Measurements from ENCODE around the gene XG. TPM values are rescaled to one million over a fixed set of nuclear protein-coding genes. Genes with fewer than 3 reads are reported as not detected.
A peak's percentile ranks its signal among the peaks of the same experiment; 100 is the strongest.
"Not testable (repeated sequence)": the region's sequence is repeated elsewhere in the genome, so short reads cannot be mapped to it uniquely, and the experiment has no call there.

Gene XG
- polyA plus RNA-seq, 1 donor: 0.06 TPM

DNA sequence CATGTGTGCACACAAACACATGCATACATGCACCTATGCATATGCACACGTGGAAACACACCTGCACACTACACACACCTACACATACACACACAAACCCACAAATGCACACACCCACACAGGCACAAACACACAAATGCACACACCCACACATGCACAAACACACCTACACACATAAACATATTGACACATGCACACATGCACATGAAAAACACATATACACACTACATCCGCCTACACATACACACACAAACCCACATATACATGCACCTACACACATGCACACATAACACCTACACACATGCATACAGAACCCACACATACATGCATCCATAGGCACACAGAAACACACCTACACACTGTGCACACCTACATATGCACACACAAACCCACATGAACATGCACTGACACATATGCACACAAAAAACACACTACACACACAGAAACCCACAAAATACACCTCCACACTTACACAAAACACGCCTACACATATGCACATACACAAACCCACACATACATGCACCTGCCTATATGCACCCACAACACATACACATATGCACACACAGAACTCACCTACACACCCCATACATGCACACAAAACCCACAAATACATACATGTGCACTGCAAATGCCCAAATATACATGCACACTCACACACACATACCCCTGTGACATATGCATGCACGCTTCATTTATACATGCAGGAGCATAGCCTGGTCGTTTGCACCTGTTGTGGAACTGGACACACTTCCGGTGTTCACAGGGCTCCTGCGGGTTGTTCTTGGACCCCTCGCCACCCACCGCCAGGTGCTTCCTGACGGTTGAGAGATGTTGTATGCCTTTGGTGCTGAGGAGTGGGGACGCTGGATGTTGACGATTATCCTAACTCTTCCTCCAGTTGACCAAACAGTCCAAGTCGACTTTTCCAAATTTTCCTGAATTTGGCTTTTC is 38.7 kb upstream of the XG start:
- H3K9me3 ChIP-seq (ENCODE audit: control insufficient read depth, low read depth, low read length): no peaks in the 10 kb centered on the region
- H3K27ac ChIP-seq (ENCODE audit: low read length): no peak overlapping the region
- H3K36me3 ChIP-seq (ENCODE audit: control insufficient read depth, insufficient read depth, low read length): peaks cover 39% of the 10 kb centered on the region
- WGBS (ENCODE audit: insufficient coverage, low lambda C conversion rate): no CpG with 5 or more reads among the region's 13 CpGs
- DNase-seq: no peak
- peaks cover 8% of the 10 kb centered on the region for H3K4me1 ChIP-seq (ENCODE audit: control insufficient read depth, insufficient read depth, low read length)
- no peaks in the 10 kb centered on the region for H3K27me3 ChIP-seq (ENCODE audit: control insufficient read depth, insufficient read depth, low read length)
- no peak overlapping the region for H3K4me3 ChIP-seq (ENCODE audit: low read length)

DNA sequence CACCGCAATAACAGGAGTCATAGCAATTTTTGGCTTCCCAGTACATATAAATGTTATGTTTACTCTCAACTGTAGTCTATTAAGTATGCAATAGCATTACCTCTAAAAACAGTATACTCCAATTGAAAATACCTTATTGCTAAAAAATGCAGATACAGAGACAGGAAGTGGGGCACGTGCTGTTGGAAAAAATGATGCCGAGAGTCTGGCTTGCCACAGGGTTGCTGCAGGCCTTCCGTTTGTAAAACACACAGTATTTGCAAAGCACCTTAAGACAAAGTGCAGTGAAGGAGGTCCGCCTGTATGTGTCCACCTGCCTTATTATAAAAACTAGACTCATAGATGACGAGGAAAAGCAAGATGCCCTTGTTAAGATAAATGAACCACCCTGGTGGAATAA is 37.3 kb upstream of the XG start:
- no peak overlapping the region for H3K4me3 ChIP-seq (ENCODE audit: low read length)
- no peak overlapping the region for H3K27ac ChIP-seq (ENCODE audit: low read length)
- WGBS (ENCODE audit: insufficient coverage, low lambda C conversion rate): no CpG with 5 or more reads among the region's 6 CpGs
- H3K9me3 ChIP-seq (ENCODE audit: control insufficient read depth, low read depth, low read length): no peaks in the 10 kb centered on the region
- no peak for DNase-seq
- peaks cover 46% of the 10 kb centered on the region for H3K36me3 ChIP-seq (ENCODE audit: control insufficient read depth, insufficient read depth, low read length)
- no peaks in the 10 kb centered on the region for H3K27me3 ChIP-seq (ENCODE audit: control insufficient read depth, insufficient read depth, low read length)
- peaks cover 6% of the 10 kb centered on the region for H3K4me1 ChIP-seq (ENCODE audit: control insufficient read depth, insufficient read depth, low read length)

DNA sequence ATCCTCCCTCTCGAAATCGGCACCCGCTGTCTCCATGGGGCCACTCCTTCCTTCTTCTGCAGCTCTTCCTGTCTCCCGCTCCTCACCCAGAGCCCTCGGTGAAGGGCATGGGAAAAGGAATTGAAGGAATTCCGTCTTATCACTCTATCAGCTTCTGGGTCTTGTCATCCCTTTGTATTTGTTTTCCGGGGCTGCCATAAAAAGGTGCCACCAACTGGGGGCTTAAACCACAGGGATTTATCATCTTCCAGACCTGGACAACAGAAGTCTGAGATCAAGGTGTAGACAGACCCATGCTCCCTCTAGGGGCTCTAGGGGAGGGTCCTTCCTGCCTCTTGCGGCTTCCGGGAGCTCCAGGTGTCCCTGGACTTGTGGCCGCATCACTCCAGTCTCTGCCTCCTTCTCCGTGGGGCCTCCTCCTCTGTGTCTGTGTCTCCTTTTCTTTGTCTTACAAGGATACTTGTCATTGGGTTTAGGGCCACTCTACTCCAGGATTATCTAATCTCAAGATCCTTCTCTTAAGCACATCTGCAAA is 36.7 kb upstream of the XG start:
- WGBS (ENCODE audit: insufficient coverage, low lambda C conversion rate): no CpG with 5 or more reads among the region's 11 CpGs
- Histone ChIP-seq H3K27me3 (ENCODE audit: control insufficient read depth, insufficient read depth, low read length) (no peaks in the 10 kb centered on the region), H3K9me3 (ENCODE audit: control insufficient read depth, low read depth, low read length) (no peaks in the 10 kb centered on the region), H3K4me3 (ENCODE audit: low read length) (no peak overlapping the region), H3K36me3 (ENCODE audit: control insufficient read depth, insufficient read depth, low read length) (peaks cover 50% of the 10 kb centered on the region), H3K4me1 (ENCODE audit: control insufficient read depth, insufficient read depth, low read length) (no peaks in the 10 kb centered on the region), H3K27ac (ENCODE audit: low read length) (no peak overlapping the region)
- no peak for DNase-seq

DNA sequence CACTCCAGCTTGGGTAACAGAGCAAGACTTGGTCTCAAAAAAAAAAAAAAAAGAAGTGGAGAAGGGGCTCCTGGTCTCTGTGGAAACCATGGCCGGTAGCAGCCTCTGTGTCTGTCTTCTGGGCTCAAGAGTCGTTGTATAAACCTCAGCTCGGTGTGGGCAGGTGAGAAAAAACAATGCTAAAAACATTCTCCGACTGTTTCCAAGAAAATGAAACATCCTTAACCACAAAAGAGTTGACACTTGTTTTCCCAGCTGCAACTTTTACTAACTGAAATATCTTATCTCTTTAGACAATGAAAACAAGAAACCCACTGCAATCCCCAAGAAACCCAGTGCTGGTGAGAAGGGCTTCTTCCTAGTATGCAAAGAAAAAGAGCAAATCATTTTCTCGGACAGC is 34.5 kb upstream of the XG start:
- no peaks in the 10 kb centered on the region for H3K27me3 ChIP-seq (ENCODE audit: control insufficient read depth, insufficient read depth, low read length)
- no peak overlapping the region for H3K27ac ChIP-seq (ENCODE audit: low read length)
- DNase-seq: no peak
- H3K36me3 ChIP-seq (ENCODE audit: control insufficient read depth, insufficient read depth, low read length): peaks cover 64% of the 10 kb centered on the region
- H3K9me3 ChIP-seq (ENCODE audit: control insufficient read depth, low read depth, low read length): no peaks in the 10 kb centered on the region
- WGBS (ENCODE audit: insufficient coverage, low lambda C conversion rate): 67% methylated on average over 1 of the region's 5 CpGs
- H3K4me1 ChIP-seq (ENCODE audit: control insufficient read depth, insufficient read depth, low read length): no peaks in the 10 kb centered on the region
- H3K4me3 ChIP-seq (ENCODE audit: low read length): no peak overlapping the region

DNA sequence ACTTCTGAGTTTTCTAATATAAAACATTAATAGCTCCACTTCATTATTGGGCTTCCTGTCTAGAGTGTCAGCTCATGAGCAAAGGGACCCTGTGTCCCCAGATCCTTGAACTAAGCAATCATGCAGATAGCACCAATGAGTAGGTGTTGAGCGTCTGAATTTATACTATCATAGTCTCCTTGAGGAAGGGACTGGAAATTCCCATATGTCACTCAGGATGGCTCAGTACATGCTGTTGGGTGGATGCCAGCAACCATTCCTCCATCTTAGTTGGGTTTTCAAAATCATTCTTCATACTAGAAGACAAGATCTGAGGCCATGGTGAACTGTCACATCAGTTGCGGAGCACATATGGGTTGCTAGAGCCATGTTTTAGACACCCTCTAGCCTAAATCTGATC is 33.0 kb upstream of the XG start:
- no CpG with 5 or more reads among the region's 2 CpGs for WGBS (ENCODE audit: insufficient coverage, low lambda C conversion rate)
- Histone ChIP-seq H3K9me3 (ENCODE audit: control insufficient read depth, low read depth, low read length) (no peaks in the 10 kb centered on the region), H3K36me3 (ENCODE audit: control insufficient read depth, insufficient read depth, low read length) (peaks cover 69% of the 10 kb centered on the region), H3K4me1 (ENCODE audit: control insufficient read depth, insufficient read depth, low read length) (no peaks in the 10 kb centered on the region), H3K27me3 (ENCODE audit: control insufficient read depth, insufficient read depth, low read length) (no peaks in the 10 kb centered on the region), H3K27ac (ENCODE audit: low read length) (no peak overlapping the region), H3K4me3 (ENCODE audit: low read length) (no peak overlapping the region)
- no peak for DNase-seq

DNA sequence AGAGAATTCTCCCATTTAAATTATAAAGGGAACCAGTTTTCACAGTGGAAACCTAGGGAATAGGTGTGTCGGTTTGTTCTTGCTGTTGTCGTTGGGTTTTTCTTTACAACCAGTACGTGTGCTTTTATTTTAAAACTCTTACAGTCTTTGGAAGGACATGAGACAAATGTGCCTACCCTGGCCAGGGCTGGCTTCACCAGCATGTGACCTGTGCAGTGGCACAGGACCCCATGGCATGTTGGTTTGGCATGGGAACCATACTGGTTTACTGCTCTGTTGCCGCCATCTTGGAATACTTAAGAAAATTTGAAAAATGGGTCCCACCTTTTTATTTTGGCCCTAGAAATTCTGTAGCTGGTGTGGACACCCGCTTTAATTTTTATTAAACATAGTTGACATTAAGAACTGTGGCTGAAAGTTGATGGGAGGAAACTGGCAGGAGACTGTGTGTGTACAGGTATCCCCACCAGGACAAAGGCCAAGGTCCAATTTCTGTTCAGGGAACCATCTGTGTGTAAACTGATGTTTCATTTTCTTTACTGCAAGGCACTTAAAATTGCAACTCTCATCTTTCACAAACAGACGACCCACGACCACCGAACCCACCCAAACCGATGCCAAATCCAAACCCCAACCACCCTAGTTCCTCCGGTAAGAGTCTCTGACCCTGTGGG is 31.9 kb upstream of the XG start:
- no peak overlapping the region for H3K27ac ChIP-seq (ENCODE audit: low read length)
- WGBS (ENCODE audit: insufficient coverage, low lambda C conversion rate): 100% methylated on average over 2 of the region's 10 CpGs
- H3K4me3 ChIP-seq (ENCODE audit: low read length): no peak overlapping the region
- DNase-seq: peak in 1 of 2 donors; percentile 34
- H3K9me3 ChIP-seq (ENCODE audit: control insufficient read depth, low read depth, low read length): no peaks in the 10 kb centered on the region
- H3K4me1 ChIP-seq (ENCODE audit: control insufficient read depth, insufficient read depth, low read length): no peaks in the 10 kb centered on the region
- H3K27me3 ChIP-seq (ENCODE audit: control insufficient read depth, insufficient read depth, low read length): no peaks in the 10 kb centered on the region
- H3K36me3 ChIP-seq (ENCODE audit: control insufficient read depth, insufficient read depth, low read length): peaks cover 72% of the 10 kb centered on the region

DNA sequence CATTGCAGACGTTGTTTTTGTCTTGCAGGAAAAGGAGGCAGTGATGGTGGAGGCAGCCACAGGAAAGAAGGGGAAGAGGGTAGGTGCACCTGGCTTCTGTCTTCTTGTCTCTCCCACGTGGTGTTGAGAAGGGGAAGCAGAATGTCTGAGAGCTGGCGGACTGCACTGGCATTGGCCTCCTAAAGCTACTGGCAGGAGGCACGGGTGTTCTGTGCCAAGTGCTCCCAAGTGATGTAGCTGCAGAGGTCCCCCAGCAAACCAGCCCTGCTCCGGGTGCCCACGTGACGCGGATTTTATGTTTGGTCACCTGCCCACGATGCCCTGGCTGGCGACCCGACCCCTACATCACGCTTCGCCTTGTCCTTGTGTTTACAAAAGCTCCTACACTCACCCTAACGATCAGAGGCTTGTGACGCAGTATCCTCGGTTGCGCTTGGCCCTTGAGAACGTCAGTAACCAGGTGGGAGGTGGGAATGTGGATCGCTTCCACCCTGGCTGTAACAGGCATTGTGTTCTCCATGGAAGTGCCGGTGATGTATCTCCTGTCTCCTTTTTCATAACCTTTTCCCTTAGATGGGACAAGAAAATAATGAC is 28.5 kb upstream of the XG start:
- no peaks in the 10 kb centered on the region for H3K27me3 ChIP-seq (ENCODE audit: control insufficient read depth, insufficient read depth, low read length)
- no peaks in the 10 kb centered on the region for H3K4me1 ChIP-seq (ENCODE audit: control insufficient read depth, insufficient read depth, low read length)
- no peak for DNase-seq
- H3K27ac ChIP-seq (ENCODE audit: low read length): no peak overlapping the region
- H3K36me3 ChIP-seq (ENCODE audit: control insufficient read depth, insufficient read depth, low read length): peaks cover 80% of the 10 kb centered on the region
- 95% methylated on average over 7 of the region's 20 CpGs for WGBS (ENCODE audit: insufficient coverage, low lambda C conversion rate)
- H3K9me3 ChIP-seq (ENCODE audit: control insufficient read depth, low read depth, low read length): peaks cover 3% of the 10 kb centered on the region
- H3K4me3 ChIP-seq (ENCODE audit: low read length): no peak overlapping the region

DNA sequence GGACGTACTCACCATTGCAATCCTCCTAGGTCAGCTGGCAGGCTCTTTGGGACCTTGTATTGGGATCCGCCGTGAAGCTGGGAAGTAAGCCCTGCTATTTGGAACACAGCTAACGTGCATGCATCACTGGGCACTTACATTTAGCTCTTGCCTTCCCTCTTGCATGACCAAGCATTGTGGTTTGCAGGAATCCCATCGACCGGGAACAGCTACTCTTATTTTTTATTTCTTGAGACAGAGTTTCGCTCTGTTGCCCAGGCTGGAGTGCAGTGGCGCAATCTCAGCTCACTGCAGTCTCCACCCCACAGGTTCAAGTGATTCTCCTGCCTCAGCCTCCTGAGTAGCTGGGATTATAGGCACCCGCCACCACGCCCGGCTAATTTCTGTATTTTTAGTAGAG is 24.6 kb upstream of the XG start:
- not testable (repeated sequence) for H3K27me3 ChIP-seq (ENCODE audit: control insufficient read depth, insufficient read depth, low read length); H3K9me3 ChIP-seq (ENCODE audit: control insufficient read depth, low read depth, low read length); H3K27ac ChIP-seq (ENCODE audit: low read length); DNase-seq; H3K4me1 ChIP-seq (ENCODE audit: control insufficient read depth, insufficient read depth, low read length); H3K4me3 ChIP-seq (ENCODE audit: low read length)
- WGBS (ENCODE audit: insufficient coverage, low lambda C conversion rate): no CpG with 5 or more reads among the region's 11 CpGs
- peaks cover 80% of the 10 kb centered on the region for H3K36me3 ChIP-seq (ENCODE audit: control insufficient read depth, insufficient read depth, low read length)

DNA sequence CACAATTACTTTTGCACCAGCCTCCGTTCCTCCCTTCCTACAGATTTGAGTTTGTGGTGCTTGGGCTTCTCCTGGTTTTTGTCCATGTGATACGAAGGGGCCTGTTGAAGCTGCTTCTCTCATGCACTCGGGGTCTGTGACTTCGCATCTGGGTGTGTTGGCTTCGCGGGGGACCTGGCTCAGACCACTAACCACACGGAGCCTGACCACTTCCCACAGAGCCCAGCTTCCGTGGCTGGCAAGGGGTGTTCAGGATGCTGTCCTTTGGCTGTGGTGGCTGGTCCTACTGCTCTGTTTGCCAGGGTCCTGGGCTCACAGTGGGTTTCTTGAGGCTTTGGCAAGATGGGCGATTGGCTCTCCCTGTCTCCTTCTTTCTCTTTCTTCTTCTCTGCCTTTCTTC is 19.8 kb upstream of the XG start:
- Histone ChIP-seq H3K27me3 (ENCODE audit: control insufficient read depth, insufficient read depth, low read length) (no peaks in the 10 kb centered on the region), H3K9me3 (ENCODE audit: control insufficient read depth, low read depth, low read length) (peaks cover 5% of the 10 kb centered on the region), H3K4me3 (ENCODE audit: low read length) (no peak overlapping the region), H3K27ac (ENCODE audit: low read length) (no peak overlapping the region), H3K4me1 (ENCODE audit: control insufficient read depth, insufficient read depth, low read length) (no peaks in the 10 kb centered on the region), H3K36me3 (ENCODE audit: control insufficient read depth, insufficient read depth, low read length) (peaks cover 63% of the 10 kb centered on the region)
- 100% methylated on average over 1 of the region's 9 CpGs for WGBS (ENCODE audit: insufficient coverage, low lambda C conversion rate)
- no peak for DNase-seq

DNA sequence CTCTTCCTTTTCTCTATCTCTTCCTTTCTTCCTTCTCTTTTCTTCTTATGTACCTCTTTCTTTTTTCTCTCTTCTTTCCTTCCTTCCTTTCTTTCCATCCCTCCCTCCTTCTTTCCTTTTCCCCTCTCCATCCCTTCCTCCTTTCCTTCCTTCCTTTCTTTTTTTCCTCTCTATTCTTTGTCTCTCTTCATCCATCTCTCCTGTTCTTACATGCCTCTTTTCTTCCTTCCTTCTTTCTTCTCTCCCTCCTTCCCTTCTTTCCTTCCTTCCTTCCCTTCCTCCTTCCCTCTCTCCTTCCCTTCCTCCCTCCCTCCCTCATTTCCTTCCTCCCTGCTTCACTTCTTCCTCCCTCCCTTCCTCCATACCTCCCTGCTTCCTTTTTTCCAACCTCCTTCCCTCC is 19.2 kb upstream of the XG start:
- peaks cover 59% of the 10 kb centered on the region for H3K36me3 ChIP-seq (ENCODE audit: control insufficient read depth, insufficient read depth, low read length)

More for the DNA sequence above, 19.2 kb upstream of the XG start:
- Histone ChIP-seq H3K27ac (ENCODE audit: low read length) (no peak overlapping the region), H3K4me3 (ENCODE audit: low read length) (no peak overlapping the region), H3K9me3 (ENCODE audit: control insufficient read depth, low read depth, low read length) (peaks cover 5% of the 10 kb centered on the region), H3K4me1 (ENCODE audit: control insufficient read depth, insufficient read depth, low read length) (no peaks in the 10 kb centered on the region), H3K27me3 (ENCODE audit: control insufficient read depth, insufficient read depth, low read length) (no peaks in the 10 kb centered on the region)
- no peak for DNase-seq

Measured in large intestine (tissue), 3 donors.